Mucosa of descending colon (tissue), 3 donors: ENCODE results near the gene SNX5. TPM values are rescaled to one million over a fixed set of nuclear protein-coding genes. Genes with fewer than 3 reads are reported as not detected.

ENCODE experiments used
- ATAC-seq: fragments of 200-7000 bp; cut with Tn5 transposase; one replicate; pipeline ENCODE4 v1.9.1; 2020; ENCODE audit warnings: mild to moderate bottlenecking, moderate library complexity
- DNase-seq, 3 donors: peaks; one replicate each; pipeline ENCODE4 v3.0.0-alpha.2; 2020
- H3K36me3 ChIP-seq: fragments of 200-600 bp; one replicate; pipeline ENCODE4 v1.8.0; 2021; ENCODE audit warnings: low read depth, mild to moderate bottlenecking
- H3K4me1 ChIP-seq: fragments of 200-600 bp; one replicate; pipeline ENCODE4 v1.8.0; 2021; ENCODE audit warnings: low read depth, mild to moderate bottlenecking
- H3K4me3 ChIP-seq: fragments of 200-600 bp; one replicate; pipeline ENCODE4 v1.8.0; 2021; ENCODE audit warnings: mild to moderate bottlenecking
- H3K9me3 ChIP-seq: fragments of 200-600 bp; one replicate; pipeline ENCODE4 v1.8.0; 2021; ENCODE audit warnings: mild to moderate bottlenecking
- CTCF ChIP-seq: fragments of 200-600 bp; IDR thresholded peaks from one replicate; pipeline ENCODE4 v1.8.0; 2022; ENCODE audit warnings: antibody characterized with exemption, mild to moderate bottlenecking
- intact Hi-C, 2 donors: fragments of 100-400 bp; cut with DNase I in 1 of 2; cut with micrococcal nuclease in 1 of 2; formaldehyde crosslinking; loops; one replicate each; pipeline versions ENCODE4 v1.11.0 to v1.11.1; 2022; cut with DNase I, micrococcal nuclease
- total RNA-seq, 3 donors: library from RNA; stranded (reverse); fragmentation: NEBNext Ultra II Directional in 2 of 3; extraction: Animal tissue kit (Norgen Biotek cat#: 25700) in 2 of 3; gene quantifications; one replicate each; pipeline versions ENCODE4 v1.2.1 to v1.2.4, GENCODE V29; 2021 to 2023
- donor health status: DM: no; HTN: no; CAD: no; lungs with moderate emphysema.
- donor health status: DM: no; HTN: no; CAD: no.
- donor health status: DM: no; HTN: yes; CAD: no.

Gene SNX5
- total RNA-seq, 3 donors from 2014 or later = 70.3 to 117 (median 105) TPM

GRCh38 chr20:18011951-18012645, 43.5 kb upstream of the SNX5 start:
- no peaks in the 10 kb centered on the region for H3K36me3 ChIP-seq
- ATAC-seq (no peak), DNase-seq (no peak)
- no peaks in the 10 kb centered on the region for H3K4me1 ChIP-seq
- intact Hi-C loops = no loop called here
- no peaks in the 10 kb centered on the region for H3K9me3 ChIP-seq
- TF ChIP-seq CTCF = no peak
- H3K4me3 ChIP-seq = no peak overlapping the region

- DNase-seq (no peak), ATAC-seq (no peak)
- Histone ChIP-seq H3K36me3 (no peaks in the 10 kb centered on the region), H3K4me1 (no peaks in the 10 kb centered on the region), H3K9me3 (no peaks in the 10 kb centered on the region), H3K4me3 (no peak overlapping the region)
- intact Hi-C loops = no loop called here
- TF ChIP-seq CTCF = no peak
Observed at GRCh38 chr20:18011482-18011881, 42.9 kb upstream of the SNX5 start.

DNA sequence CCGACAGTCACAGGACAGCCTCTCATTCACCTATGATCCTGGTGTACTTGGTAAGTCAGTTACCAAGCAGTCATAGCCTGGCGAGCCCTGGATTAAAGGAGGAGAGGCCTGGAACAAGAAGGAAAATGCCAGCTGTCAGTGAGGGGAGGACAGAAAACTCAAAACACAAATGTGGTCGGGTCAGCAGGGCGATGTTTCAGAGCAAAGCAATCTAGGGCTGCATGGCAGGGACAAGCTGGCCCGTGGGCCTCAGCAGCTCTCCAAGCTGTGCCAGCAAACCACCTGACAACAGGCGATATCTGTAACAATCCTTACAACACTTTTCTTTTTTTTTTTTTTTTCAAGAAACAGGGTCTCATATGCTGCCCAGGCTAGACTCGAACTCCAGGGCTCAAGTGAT, 40.5 kb upstream of the SNX5 start:
- no peak for TF ChIP-seq CTCF
- no peak overlapping the region for H3K4me3 ChIP-seq
- no peaks in the 10 kb centered on the region for H3K9me3 ChIP-seq
- intact Hi-C loops = no loop called here
- no peaks in the 10 kb centered on the region for H3K4me1 ChIP-seq
- ATAC-seq (no peak), DNase-seq (no peak)
- no peaks in the 10 kb centered on the region for H3K36me3 ChIP-seq

GRCh38 chr20:18007534-18008292, 39.1 kb upstream of the SNX5 start:
- Histone ChIP-seq H3K4me3 (no peak overlapping the region), H3K4me1 (no peaks in the 10 kb centered on the region), H3K36me3 (no peaks in the 10 kb centered on the region), H3K9me3 (no peaks in the 10 kb centered on the region)
- ATAC-seq = peak; percentile 9
- no peak for TF ChIP-seq CTCF
- DNase-seq = no peak
- intact Hi-C loops = no loop called here

DNA sequence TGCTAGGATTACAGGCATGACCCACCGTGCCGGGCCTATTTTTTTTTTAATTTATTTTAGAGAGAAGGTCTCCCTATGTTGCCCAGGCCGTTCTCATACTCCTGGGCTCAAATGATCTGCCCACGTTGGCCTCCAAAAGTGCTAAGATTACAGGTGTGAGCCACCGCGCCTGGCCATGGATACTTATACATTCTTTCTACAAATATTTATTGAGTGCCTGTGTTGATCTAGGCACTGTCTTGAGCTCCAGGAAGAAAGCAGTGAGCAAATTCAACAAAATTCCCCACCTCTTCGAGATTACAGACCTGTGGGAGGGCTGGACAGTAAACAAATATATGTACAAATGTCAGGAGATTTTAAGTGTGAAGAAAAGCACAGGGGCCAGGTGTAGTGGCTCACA, 38.1 kb upstream of the SNX5 start:
- H3K4me1 ChIP-seq = no peaks in the 10 kb centered on the region
- no peaks in the 10 kb centered on the region for H3K36me3 ChIP-seq
- intact Hi-C loops = no loop called here
- no peak for DNase-seq
- peak; percentile 35 for ATAC-seq
- H3K4me3 ChIP-seq = no peak overlapping the region
- no peak for TF ChIP-seq CTCF
- no peaks in the 10 kb centered on the region for H3K9me3 ChIP-seq
